GM19025 (cell line): ENCODE measurements around the gene NAV2.

Experiments
- ATAC-seq: cut with Tn5 transposase; IDR thresholded peaks from one replicate; pipeline ENCODE4 v1.9.1; 2021; ENCODE audit warnings: mild to moderate bottlenecking, low read depth, moderate library complexity; ENCODE audit not compliant: unreplicated experiment

Gene NAV2

GRCh38 chr11:19802773-19803293 is 90.2 kb downstream of the NAV2 start:
- ATAC-seq = no peak

GRCh38 chr11:19803506-19803998 is 90.9 kb downstream of the NAV2 start:
- ATAC-seq = no peak

GRCh38 chr11:19805376-19805775 is 92.7 kb downstream of the NAV2 start:
- ATAC-seq = no peak

GRCh38 chr11:19805827-19806226 is 93.2 kb downstream of the NAV2 start:
- no peak for ATAC-seq

DNA sequence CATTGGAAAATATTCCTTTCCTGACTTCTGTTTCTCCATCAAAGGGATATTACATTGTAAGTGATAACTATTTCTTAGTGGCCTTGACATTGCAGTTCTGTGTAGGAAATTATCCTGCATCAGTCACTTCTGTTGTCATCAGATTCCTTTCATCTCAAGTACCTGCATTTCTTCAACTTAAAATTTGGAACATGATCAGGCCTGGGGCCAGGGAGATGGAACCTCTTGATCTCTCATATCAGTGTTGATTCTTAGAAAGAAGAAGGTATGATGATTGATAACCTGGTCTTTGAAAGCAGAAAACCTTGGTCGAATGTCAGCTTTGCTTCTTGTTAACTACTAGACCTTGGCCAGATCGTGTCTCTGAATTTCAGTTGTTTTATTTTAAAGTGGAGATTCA is 93.6 kb downstream of the NAV2 start:
- ATAC-seq = no peak

GRCh38 chr11:19808076-19808911 is 95.7 kb downstream of the NAV2 start:
- no peak for ATAC-seq

DNA sequence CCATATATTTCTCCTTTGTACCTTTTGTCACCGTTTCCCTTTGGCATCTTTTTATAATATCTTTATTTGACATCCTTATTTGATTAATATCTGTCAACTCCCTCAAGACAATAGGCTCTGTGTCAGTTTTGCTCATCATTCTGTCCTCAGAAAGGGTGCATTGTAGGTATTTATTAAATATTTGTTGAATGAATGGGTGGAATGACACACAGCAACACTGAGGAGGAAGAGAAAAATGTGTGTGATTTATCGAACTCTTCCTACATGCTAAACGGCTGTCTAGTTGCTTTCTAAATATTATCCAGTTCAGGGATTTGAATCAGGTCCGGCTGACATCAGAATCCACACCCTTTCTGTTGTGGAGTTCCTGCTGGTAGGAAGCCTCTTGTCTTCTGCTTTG is 98.2 kb downstream of the NAV2 start:
- ATAC-seq = no peak

GRCh38 chr11:19811380-19811779 is 98.7 kb downstream of the NAV2 start:
- ATAC-seq = no peak

DNA sequence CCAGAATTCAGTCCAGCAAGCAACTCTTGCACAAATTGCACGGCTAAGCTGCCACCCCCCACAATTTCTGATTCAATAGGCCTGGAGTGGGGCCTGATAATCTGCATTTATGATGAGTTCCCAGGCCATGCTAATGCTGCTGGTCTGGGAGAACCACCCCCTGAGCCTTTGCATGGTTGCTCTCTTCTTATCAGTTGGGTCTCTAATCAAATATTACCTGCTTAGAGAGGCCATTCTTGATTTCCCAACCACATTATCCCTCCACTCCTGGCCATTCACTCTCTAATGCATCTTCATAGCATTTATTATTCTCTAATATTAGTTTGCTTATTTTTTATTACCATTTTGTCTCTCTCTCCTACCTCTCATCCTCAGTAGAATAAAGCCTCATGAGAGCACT is 99.5 kb downstream of the NAV2 start:
- no peak for ATAC-seq

DNA sequence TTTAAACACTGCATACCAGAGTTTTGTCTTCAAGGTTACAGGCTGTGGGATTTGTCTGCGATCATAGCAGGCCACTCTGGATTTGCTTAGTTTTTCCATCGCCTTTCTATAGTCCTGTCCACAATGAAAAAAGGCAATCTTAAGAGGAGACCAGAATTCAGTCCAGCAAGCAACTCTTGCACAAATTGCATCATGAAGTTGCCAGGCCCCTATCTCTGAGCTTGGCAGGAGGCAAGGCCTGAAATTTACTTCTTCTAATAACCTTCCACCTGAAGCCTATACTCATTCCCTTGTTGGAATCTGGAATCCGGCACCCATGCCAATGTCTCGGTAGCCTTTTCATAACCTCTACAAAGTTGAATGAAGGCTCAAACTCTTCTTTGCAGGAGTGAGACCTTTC is 100.1 kb downstream of the NAV2 start:
- no peak for ATAC-seq

DNA sequence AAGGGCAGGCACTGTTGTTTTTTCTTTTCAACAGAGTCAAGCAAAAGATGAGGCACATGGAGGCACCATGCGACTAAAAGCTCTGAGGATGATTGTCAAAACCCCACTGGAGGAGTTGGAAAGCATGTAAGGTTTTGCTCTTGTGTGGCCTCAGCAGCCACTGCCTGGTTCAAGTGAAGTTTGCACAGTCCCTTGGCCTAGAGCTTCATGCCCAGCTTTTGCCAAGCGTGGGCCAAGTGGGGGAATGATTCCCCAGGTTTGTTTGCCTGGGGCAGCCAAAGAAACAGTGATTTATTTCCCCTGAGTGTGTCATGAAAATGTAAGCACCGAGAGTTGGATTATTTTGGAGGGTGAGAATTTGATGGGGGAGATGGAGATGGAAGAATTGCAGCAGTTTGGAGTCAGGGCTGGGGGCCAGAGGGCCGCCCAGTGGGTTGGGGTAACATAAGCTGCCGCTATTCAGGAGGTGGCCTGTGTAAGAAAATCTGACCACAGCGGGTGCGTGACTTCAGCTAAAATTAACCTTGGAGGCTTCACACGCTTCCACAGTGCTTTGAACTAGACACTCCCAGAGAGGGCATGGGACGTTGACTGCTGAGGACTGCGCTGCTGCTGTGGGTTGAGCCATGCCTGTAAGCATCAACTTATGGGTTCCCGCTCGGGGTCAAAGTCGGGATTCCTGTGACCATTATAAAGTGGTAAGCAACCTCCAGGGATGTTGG is 100.7 kb downstream of the NAV2 start:
- no peak for ATAC-seq

DNA sequence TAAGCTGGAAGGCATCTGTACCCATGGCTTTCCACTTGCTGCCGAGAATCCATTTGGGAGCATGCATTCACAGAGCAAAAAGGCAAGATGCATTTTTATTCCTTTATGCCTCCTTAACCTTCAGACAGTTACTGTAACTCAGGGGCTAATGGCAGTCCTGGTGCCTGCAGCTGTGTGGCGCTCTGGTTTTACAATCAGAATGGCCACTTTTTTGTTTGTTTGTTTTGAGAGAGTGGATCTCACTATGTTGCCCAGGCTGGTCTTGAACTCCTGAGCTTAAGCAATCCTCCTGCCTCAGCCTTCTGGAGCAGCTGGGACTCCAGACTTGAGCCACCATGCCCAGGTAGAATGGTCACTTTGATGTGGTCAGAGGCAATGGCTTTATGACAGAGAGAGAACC is 101.8 kb downstream of the NAV2 start:
- ATAC-seq = no peak

- no peak for ATAC-seq
Measured at GRCh38 chr11:19816040-19816439, 103.4 kb downstream of the NAV2 start.

DNA sequence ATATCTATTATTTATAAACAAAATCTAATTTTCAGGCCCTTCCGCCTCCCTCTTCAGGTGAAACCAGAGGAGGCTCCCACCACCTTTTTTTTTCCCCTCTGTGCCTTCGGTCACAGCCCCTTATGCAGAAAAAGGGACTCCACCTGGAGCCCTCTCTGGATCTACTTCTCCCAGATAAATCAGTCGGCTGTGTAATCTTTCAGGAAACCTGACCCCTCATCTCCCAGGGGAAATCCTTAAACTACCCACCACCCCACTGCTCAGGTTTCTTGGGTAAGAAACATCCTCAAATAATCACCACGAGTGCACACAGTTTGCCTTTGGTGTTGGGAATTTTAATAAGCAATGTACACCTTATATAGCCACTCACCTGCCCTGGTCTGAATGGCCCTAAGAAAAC is 104.2 kb downstream of the NAV2 start:
- no peak for ATAC-seq

- ATAC-seq = no peak
Measured at GRCh38 chr11:19817265-19817851, 104.7 kb downstream of the NAV2 start.

DNA sequence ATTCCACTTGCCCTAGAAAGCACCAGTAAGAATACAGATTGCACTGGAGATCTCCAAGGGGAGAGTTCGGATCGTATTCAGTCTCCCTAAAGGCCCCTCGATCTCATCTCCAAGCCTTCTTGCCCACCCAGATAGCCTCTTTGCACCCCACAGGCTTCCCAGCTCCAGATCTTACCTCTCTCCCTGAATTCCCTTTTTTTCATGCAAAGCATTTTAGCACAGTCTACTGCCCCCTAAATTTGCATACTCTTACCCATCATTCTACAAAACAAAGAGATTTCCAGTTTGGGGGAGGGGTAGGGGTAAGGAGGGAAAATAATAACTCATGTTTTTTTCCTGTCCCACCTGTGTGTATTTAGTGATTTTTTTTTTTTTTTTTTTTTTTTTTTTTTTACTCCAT is 105.2 kb downstream of the NAV2 start:
- no peak for ATAC-seq

GRCh38 chr11:19818619-19819018 is 106.0 kb downstream of the NAV2 start:
- no peak for ATAC-seq

DNA sequence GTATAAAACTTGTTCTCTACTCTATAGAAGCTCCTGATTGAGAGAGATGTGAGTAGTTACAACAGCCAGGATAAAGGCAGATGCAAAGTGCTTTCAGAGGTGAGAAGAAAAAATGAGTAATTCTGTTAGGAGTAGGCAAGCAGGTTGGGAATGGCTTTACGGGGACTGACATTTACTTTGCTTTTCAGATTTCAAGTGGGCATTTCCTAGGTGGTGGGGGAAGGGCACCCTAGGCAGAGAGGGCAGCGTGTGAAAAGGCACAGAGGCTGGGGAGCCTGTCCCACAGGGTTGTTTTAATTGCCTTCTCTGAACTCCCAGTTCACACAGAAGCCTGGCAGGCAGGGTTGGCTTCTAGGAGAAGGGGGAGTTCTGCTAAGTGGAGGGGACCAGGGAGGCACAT is 106.5 kb downstream of the NAV2 start:
- no peak for ATAC-seq

GRCh38 chr11:19820100-19820499 is 107.5 kb downstream of the NAV2 start:
- ATAC-seq = no peak

DNA sequence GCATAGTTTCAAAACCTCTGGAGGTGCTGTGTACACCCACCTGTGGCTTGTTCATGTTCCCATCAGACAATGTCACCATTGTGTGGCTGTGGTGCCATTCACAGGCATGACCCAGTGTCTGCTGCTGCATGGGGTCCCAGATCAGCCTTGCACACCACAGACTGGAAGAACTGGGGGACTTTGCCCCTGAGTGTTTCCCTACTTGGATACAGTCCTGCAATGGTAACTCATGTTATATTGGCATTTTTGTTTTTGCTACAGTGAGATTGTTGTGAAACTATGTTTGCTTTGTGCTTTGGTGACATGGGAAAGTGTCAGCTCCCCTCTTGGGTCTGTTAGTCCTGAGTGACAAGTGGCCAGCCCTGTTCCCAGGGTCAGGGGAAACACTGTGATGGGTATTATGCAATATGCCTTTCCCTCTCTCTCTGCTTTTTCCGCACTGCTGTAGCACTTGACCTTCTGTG is 108.8 kb downstream of the NAV2 start:
- ATAC-seq = no peak

- no peak for ATAC-seq
Measured at GRCh38 chr11:19821993-19822392, 109.4 kb downstream of the NAV2 start.
